ENCODE results near the gene ZNF697.
"Not testable (repeated sequence)": the region's sequence is repeated elsewhere in the genome, so short reads cannot be mapped to it uniquely, and the experiment has no call there.

The ZNF697 gene

DNA sequence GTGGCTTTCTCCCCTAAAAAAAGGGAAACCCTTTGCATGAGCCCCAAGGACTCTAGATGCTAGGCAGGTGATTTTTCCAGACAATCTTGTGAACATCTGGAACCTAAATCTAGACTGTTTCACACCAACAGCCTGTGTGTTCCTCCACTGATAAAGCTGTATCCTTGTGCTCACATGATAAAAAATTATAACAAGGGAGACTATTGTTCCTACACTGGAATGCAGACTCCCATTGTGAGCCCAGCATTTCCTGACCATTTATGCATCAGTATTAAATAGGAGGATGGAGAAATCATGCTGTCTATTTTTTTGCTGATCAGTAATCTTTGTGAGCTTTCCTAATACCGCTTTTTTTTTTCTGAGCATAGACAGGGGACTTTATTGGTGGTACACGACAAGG lies 52.5 kb downstream of the ZNF697 start:
- no peak for DNase-seq

DNA sequence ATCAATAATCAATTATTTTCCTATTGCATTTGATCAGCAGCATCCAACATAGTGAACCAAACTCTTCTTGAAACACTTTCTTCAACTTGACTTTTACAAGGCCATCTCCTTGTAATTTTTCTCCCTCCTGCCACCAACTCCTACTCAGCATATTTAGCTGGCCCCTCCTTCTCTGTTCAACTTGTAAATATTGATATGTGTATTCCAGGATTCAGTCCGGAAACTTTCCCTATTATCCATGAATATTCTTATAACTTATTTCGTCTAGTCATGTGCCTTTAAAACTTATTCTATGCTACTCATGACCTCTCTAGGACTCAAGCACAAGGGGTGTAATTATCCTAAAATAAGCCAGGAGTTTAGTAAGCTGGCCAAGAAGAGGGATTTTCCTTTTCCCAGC lies 52.9 kb downstream of the ZNF697 start:
- no peak for DNase-seq

DNA sequence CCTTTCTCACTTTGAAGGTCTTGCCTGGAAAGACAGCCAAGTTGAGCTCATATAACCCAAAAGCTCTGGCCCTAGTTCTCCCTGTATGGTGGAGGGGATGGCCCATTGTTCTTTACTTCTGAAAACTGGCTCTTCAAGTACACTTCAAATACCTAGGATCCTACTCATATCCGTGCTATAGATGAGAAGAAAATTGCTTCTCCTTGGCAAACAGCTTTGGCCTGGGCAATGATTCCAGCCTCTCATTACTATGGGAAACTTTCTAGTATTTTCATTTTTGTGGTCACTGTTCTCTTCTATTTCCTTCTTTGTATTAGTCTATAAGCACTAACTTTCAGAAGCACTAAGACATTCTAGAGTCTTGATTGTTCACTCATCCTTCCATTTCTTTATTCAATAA lies 53.7 kb downstream of the ZNF697 start:
- DNase-seq = no peak

DNA sequence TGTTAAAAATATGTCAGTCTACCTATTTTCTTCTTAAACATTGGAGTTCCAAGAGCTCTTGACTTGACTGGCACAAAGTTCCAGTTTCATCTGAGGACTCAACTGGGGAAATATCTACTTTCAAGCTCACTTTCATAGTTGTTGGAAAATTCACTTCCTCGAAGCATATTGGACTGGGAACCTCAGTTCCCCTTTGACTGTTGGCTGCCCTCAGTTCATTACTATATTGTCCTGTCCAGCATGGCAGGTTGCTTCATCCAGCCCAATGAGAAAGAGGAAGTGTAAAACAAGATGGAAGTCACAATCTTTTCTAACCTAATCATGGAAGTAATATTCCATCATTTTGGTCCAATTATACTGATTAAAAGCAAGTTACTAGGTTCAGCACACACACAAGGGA lies 54.3 kb downstream of the ZNF697 start:
- peak; percentile 12 for DNase-seq

DNA sequence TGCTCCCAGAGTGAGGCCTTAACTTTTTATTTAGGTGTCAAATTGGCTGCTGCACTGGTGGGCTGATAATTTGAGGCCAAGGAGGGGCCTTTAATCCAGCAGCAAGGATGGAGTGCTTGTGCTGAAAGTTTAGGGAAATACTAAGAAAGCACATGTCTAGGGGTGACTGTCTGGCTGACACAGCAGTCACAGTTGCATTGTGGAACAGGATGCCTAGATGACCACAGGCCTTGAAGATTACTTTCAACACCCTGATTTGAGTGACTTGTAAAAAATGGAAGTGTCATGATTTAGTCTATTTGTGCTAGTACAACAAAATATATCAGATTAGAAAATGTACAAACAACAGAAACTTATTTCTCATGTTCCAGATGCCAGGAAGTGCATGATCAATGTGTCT lies 57.7 kb downstream of the ZNF697 start:
- DNase-seq = peak; percentile 43

DNA sequence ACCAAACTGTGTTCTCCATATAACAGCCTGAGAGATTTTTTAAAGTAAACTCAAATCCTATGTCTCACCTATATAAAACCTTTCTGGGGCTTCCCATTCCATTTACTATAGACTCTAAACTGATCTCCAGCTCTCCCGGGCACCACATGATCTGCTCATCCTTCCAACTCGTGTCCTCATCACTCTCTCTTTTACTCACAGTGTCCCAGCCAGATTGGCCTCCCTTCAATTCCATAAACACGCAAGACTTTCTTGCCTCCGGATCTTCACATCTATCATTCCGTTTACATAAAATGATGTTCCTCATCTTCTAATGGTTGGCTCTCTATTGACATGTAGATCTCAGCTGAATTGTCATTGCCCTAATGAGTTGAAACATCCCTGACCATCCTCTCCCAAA lies 59.4 kb downstream of the ZNF697 start:
- DNase-seq = no peak

DNA sequence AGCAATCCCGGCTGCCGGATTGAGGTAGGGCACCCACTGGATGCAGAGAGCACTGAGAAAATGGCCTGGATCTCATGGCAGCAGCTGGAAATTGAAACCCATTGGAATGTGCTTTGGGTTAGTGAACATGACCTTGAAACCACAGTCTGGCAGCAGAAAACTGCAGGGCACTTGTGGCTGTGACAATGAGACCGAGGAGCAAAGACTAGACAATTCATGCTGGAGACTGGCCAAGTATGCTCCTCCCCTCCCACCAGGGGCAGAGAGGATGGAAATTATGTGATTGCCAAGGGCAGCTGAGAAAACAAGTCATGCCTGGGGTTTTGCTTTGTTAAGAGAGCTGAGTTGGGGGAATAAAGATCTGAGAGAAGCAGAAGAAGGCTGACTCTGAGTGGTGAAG lies 60.7 kb downstream of the ZNF697 start:
- no peak for DNase-seq

DNA sequence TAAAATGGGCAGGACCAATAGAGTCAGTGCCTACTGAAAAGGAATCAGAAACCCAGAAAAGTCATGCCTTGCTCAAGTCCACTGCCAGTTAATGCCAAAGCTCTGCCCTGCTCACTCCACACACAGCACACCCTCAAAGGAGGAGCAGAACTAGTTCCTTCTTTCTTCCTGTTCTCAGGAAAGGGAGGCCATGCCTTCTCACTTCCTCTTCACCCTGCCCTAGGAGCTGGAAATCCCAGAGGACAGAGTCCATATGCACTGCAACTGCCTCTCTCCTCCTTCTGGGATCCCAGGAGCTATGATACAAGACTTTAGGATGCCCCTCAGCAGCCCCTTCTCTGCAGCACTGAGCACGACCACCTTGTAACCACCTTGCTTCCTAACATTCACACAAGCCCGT lies 62.3 kb downstream of the ZNF697 start:
- not testable (repeated sequence) for DNase-seq

DNA sequence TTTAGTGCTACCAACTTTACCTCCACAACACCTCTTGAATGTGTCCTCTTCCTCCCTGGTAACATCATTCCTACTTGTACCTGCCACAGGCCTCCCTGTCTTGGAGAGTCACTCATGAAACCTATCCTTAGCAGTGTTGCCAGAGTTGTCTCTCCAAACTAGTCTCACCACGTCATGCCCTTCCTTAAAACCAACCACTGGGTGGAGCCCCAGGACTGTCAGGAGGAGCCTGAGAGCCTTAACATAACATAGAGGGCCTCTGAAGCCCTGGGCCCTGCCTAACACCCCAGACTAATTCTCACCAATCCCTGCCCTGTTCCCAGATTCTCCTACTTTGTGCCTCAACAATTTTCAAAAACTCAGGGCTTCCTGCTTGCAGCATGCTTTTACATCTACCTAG lies 65.3 kb downstream of the ZNF697 start:
- peak; percentile 84 for DNase-seq

DNA sequence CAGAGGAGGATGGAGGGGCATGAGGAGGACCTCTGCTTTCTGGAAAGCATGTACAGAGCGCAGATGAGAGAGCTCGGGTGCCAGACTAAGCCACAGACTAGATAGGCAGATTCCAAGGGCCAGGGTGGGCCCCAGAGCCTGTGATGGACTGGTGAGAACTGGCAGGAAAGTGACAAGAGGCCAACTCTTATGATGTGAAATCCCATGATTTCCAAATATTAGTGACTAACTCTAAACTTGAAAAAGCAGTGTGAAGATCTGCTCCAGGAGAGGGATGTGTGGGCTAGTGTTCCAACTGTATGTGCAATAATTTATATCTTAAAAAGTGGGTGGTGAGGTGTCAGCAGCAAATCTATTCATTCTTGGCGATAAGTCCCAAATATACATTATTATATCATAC lies 67.0 kb downstream of the ZNF697 start:
- not testable (repeated sequence) for DNase-seq

DNA sequence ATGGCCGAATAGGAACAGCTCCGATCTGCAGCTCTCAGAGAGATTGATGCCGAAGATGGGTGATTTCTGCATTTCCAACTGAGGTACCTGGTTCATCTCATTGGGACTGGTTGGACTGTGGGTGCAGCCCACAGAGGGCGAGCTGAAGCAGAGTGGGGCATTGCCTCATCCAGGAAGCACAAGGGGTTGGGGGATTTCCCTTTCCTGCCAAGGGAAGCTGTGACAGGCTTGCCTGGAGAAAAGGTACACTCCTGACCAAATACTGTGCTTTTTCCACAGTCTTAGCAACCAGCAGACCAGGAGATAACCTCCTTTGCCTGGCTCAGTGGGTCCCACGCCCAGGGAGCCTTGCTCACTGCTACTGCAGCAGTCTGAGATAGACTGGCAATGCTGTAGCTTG lies 74.2 kb downstream of the ZNF697 start:
- peak; percentile 4 for DNase-seq

DNA sequence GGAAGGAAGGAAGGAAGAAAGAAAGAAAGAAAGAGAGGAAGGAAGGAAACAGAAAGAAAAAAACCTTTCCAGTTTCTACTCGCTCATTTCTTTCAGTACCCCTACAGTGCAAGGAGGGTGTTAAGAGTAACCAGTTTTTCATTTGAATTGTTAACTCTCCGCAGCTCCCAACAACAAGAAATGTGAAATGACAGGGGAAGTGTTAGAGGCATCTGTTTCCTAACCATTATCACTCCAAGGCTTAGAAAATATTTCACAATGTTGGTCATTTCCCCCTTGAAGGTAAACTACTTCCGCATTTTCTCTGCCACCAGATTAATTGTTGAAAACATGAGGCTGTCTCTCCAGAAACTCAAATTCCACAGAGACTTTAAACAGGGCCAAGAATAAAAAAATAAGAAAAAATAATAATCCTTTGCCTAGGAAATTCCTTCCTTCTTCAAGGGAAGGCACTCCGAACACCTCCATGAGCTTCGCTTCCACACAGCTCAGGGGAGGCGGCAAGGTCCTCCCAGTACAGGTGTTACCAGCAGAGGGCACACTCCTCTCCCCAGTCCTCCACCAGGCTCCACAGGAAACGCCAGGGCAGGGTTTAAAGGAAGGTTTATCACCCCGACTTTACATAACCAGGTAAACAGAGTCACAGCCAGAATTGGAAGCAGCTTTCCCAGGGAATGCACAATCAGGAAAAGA lies 78.0 kb downstream of the ZNF697 start:
- DNase-seq = peak; percentile 69

Measured in hematopoietic multipotent progenitor cell treated with erythropoietin and hydrocortisone succinate and interleukin-3 and kit ligand, for 4 days (in vitro differentiated cells).